SKM-1 treated with dmso at 0.1 percent for 144 hours (cell line): Measurements from ENCODE around the gene ZNF264.
"Not testable (repeated sequence)": the region's sequence is repeated elsewhere in the genome, so short reads cannot be mapped to it uniquely, and the experiment has no call there.

Experiments used
- DNase-seq: peaks from one replicate; lab custom pipeline; 2025; ENCODE audit not compliant: unreplicated experiment; lab: John Stamatoyannopoulos, UW

ZNF264 gene

DNA sequence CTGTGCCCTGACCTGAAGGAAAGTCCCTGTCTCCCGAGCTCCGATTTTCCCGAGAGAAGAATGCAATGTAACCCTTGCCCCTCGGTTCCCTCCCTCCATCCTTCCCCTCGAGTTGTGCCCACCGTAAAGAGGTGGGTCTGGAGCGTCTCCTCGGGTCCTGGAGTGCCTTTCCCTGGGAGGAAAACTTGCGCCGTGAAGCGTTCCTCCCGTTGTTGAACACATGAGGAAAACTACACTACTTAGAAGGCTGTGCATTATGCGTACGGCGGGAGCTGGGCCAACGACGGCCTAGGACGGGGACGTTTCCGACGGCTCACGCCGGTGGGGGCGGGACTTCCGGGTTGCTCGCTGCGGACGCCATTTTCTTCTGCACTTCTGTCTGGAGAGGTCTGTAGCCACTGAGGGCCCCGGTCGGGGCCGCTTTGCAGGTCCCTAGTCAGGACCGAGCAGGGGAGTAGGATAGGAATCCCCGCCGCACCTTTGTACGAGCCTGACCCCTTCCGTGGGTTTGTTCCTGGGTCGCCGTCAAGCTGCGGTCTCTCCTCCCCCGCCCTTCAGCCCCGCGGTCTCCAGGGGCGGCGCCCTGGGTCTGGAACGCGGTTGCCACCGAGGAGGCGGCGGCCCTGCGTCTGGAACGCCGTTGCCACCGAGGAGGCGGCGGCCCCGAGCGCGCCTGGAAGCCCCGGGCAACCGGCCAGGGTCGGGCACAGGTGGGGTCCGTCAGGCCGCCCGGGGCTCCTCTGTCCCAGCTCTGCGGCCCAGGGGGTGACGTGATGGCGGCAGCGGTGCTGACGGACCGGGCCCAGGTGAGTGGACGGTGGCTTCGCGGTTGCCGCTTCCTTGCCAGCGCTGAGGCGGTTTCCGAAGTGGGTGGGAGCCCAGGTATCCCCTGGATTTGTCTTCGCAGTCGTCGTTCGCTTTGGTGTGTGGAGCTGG, at the start of gene ZNF264:
TSS of gene ZNF264 (plus strand) at position 360 of the 936 bp plus-strand sequence. CDS start at position 774, 414 bp downstream.
- DNase-seq = peak; percentile 57

DNA sequence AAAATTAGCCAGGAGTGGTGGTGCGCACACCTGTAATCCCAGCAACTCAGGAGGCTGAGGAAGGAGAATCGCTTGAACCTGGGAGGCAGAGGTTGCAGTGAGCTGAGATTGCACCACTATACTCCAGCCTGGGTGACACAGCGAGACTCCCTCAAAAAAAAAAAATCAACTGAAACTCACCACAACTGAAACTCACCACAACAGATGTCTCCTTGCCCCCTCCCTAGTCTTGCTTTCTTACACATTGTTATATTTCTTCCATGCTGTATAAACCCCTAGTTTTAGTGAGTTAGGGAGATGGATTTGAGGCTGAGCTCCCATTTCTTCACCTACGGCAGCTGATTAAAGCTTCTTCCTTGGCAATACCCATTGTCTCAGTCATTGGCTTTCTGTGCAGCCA, 49.6 kb upstream of the ZNF264 start:
- no peak for DNase-seq

DNA sequence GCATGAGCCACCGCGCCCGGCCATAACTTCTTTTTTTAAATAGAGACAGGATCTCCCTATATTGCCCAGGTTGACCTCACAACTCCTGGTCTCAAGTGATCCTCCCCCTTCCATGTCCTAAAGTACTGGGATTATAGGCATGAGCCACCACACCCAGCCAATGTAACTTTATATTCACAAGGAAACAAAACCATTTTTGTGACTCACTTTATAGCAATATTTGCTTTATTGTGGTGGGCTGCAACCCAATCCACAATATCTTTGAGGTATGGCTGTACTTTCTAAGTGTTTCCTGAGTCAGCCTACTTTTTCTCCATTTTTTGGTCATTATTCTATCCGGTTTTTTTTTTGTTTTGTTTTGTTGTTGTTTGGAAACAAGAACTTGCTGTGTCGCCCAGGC, 38.4 kb upstream of the ZNF264 start:
- no peak for DNase-seq

DNA sequence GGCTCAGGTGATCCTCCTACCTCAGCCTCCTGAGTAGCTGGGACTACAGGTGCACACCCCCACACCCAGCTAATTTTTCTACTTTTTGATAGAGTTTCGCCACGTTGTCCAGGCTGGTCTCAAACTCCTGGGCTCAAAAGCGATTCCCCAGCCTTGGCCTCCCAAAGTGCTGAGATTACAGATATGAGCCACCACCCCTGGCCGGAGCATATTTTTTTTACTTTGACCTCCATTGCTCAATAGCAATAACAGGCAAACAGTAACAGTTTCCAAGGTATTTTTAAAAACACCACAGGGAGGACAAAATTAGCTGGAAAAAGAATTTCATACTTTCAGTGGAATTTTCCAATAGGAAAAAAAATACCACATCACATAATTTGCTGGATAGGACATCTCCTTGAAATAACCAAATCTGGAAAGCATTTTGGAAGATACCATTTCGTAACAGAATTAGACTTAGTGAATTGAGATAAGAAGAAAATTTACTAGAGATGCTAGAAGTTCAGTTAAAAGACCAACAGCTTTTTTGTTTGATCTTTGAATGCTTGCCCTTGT, 29.2 kb upstream of the ZNF264 start:
- no peak for DNase-seq

DNA sequence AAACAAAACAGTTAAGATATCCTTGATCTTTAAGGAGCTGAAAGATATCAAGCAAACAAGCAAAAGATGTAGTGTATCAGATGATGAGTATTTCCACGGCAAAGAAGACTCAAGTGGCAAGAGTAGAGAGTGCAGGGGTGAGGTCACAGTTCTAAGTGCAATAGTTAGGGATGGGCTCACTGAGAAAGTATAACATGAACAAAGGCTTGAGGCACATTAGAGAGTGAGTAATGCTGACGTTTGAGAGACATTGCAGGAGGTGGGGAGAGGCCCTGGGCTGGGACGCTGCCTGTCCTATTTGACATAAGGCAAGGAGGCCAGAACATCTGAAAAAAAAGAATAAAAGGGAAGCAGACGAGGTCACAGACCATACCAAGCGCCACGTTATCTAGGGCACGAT, 25.5 kb upstream of the ZNF264 start:
- DNase-seq = no peak

DNA sequence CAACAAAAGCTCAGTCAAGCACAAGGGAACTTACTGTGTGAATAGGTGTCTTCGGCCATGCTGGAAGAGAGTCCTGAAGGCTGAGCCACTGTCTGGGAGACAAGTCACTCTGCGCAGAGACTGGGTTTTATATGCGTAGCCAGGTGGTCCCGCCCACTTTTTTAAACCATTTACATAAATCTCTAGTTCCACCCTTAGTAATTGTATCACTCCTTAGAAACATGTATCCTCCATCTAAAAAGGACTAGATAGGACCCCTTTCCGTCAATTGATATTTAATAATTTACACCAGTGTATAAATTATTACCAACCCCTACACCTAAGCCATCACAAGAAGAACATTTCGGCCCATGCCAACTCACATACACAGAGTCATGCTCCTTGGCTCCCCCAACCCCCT, 23.9 kb upstream of the ZNF264 start, which contains the start of gene DUXA:
TSS of gene DUXA (minus strand) at position 101 of the 400 bp plus-strand sequence. CDS start at position 59, 42 bp downstream.
- no peak for DNase-seq

DNA sequence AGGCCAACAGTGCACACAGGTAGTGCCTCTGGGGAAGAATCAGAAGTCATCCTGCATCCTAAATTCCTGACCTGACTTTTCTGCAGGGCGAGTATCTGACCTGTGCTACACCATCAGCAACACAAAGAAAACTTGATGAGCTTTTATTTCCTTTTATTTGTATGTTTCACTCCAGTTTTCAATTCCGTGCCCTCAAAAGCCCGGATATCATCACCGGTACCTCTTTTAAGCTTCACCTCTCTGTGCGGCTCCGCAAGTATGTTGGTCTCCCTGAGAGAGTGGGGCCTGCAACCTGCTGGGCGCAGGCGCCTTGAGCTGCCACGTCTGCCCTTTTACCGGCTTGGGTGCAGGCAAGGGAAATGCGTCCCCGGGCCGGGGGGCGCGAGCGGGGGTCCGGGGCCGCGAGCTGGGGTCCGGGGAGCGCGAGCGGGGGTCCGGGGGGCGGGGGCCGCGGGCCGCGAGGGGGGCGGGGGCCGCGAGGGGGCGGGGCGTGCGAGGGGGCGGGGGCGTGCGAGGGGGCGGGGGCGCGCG, 19.7 kb upstream of the ZNF264 start:
- DNase-seq = no peak

DNA sequence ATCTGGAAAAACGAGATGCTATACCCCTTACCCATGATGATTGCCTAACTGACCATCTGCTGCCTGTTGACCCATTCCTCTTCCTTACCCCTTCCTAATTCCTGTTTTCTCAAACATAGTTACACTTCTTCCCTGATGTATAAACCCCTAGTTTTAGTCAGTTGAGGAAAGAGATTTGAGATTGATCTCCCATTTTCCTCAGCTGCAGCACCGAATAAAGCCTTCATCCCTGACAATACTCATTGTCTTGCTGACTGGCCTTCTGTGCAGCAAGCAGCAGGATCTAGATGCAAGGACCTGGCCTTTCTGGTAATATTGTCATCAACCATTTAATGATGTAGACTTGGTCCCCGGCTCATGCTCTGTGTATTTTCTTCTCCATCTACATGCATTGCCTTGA, 999 bp upstream of the ZNF264 start:
- no peak for DNase-seq

DNA sequence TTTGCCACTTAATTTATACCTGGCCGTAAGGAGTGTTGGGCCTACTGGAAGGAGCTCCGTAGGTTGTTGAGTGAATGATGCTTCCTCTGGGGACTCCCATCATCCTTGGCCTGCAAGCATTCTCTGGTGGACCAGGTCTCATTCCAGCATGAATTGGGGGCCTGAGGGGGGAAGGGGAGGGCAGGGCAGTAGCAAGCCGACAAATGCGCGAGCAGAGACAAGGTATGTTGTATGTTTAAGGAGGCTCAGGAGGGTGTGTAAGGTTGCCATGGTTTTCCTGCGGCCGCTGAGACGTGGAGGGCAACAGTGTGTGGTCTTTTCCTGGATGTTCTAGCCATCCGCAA, 749 bp downstream of the ZNF264 start:
- no peak for DNase-seq

DNA sequence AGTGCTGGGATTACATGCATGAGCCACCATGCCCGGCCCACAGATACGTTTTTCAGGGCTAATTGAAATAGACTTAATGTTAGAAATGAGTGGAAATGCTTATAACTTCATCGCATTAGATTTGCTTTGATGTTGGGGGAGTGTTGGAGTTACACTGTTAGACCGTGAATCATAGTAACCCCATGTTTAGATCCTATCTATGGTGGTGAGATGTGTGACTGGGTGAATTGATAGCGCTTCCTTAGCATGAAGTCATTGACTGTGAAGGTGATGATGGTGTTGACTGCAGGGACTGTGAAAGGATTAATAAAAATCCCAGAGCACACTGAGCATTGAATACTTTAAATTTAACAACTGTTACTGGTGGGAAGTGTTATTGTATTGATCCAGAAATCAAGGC, 1.7 kb downstream of the ZNF264 start:
- DNase-seq = no peak

DNA sequence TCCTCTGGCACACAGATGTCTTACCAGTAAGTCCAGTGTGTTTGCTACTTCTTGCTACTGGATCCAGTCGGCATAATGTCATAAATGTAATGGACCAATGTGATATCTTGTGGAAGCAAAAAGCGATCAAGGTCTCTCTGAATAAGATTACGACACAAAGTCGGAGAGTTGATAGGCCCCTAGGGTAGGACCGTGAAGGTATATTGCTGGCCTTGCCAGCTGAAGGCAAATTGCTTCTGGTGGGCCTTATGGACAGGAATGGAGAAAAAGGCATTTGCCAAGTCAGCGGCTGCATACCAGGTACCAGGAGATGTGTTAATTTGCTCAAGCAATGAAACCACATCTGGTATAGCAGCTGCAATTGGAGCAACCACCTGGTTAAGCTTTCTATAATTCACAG, 6.6 kb downstream of the ZNF264 start:
- DNase-seq = not testable (repeated sequence)

DNA sequence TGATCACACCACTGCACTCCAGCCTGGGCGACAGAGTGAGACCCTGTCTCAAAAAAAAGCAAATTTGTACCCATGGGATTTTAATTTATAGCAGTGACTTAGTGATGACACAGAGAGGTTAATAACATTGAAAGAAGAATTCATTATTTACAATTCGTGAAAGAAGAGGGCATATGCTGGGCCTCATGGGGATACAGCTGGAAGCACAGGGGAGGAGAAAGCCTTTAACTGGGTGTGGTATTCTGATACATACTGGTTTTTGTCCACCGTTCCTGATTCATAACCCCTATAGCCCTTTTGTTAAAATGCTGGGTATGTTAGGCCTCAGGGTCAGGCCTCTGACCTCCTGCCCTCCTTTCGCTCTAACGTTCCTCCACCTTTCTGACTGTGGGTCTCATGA, 10.9 kb downstream of the ZNF264 start:
- DNase-seq = no peak

DNA sequence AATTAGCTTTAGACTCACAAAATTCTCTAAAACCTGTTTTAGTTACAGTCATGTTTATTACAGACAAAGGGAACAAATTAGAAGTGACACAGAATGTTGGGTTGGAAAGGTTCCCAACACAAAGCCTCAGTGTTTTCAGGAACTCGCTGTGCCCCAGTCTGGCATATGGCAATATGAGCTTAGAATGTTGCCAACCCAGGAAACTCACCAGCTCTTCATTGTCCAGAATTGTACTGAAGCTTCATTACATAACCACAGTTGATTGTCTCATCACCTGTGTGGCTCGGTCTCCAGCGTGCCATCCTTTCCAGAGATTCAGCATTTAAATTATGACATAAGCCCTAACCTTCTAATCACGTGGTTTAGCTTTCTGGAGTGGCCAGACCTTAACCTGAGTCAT, 19.1 kb downstream of the ZNF264 start:
- DNase-seq = no peak

DNA sequence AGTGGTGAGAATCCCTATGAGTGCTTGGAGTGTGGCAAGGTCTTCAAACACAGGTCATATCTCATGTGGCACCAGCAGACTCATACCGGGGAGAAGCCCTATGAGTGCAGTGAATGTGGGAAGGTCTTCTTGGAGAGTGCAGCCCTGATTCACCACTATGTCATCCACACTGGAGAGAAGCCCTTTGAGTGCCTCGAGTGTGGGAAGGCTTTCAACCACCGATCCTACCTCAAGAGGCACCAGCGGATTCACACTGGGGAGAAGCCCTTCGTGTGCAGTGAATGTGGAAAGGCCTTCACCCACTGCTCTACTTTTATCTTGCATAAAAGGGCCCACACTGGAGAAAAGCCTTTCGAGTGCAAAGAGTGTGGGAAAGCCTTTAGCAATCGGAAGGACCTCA, 20.8 kb downstream of the ZNF264 start:
- no peak for DNase-seq

DNA sequence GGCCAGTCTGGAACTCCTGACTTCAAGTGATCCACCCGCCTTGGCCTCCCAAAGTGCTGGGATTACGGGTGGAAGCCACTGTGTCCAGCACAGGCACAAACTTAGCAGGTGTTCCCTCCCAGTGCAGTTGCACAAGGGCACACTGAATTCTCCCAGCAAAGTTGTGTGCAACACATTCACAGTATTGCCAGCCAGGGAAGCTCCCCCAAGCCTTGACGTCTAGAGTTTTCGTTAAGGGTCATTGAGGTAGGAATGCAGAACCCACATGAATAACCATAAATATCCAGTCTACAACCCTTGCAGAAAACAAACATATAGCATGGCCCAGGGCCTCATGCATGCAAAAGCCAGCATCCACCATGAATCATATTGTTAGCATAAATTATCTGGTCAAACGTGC, 36.2 kb downstream of the ZNF264 start:
- DNase-seq = no peak

DNA sequence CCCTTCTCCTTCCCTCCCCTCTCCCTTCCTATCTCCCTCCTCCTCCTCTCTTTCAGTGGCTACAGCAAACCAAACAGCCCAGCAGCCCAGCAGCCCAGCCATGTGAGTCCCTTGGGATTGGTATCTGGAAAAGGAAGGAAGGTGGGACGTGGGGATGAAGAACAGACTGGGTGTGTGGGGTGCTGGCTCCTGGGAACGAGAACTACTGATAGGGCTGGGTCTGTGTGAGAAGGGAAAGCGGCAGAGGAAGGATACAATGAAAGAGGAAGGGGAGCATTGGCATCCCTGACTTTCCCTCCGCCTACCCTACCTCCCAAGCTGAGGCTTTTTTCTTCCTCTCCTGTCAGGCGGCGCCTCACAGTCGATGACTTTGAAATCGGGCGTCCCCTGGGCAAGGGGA, 40.4 kb downstream of the ZNF264 start:
- DNase-seq = no peak

DNA sequence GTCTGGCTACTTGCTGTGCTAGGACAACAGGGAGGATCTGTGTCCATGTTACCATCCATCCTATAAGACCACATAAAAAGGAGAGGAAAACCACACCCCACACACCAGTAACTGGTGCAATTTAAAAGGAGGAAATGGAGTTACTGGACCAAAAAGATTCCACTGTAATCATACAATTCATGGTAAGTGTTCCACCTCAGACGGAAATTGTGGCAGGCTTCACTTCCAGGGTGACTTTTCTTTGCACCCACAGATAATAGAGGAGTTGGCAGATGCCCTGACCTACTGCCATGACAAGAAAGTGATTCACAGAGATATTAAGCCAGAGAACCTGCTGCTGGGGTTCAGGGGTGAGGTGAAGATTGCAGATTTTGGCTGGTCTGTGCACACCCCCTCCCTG, 41.9 kb downstream of the ZNF264 start:
- no peak for DNase-seq

DNA sequence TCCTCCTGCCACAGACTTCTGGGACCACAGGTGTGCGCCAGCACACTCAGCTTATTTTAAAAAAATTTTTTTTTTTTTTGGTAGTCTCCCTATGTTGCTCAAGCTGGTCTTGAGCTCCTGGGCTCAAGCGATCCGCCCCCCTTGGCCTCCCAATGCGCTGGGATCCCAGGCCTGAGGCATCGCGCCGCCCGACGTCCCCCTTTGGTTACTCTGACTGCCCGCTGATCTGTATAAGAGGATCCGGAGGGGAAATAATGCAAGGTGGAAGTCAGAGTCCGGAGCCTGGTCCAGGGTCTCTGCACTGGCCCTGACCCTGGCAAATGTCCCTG, 48.6 kb downstream of the ZNF264 start:
- no peak for DNase-seq

DNA sequence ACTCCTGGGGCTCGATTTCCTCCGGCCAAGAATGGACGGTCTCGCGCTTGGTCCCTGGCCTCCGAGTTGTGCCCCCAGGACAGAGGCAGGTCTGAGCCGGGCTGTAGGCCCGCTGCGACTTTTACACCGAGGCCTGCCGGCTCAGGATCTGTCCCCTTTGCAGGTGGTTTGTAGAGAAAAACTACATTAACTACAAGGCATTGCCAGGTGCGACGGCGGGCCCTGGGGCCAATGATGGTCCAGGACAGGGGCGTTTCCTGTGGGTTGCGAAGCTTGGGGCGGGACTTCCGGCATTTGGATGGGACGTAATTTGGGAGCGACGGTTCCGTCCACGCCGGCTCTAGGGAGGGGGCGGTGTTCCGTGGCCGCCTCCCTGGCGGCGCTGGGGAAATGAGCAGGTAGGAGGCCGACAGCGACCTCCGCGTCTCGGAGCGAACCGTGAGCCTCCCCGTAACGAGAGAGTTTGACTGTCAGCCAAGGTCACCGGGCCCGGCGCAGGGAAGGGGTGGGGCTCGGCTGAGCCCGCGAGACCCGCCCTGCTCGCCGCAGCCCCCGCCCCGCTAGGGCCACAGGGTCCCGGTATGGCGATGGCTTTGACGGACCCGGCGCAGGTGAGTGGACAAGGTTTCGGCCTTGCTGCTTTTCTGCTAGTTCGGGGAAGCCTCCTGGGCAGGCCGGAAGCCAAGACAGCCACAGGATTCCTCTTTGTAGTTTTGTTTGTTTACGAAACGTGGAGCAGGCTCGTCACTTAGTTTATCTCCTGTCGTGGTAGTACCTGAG, 49.2 kb downstream of the ZNF264 start, which contains the start of gene ZNF805:
TSS of gene ZNF805 (plus strand) at position 322 of the 780 bp plus-strand sequence. CDS start at position 582, 260 bp downstream.
- peak; percentile 54 for DNase-seq

DNA sequence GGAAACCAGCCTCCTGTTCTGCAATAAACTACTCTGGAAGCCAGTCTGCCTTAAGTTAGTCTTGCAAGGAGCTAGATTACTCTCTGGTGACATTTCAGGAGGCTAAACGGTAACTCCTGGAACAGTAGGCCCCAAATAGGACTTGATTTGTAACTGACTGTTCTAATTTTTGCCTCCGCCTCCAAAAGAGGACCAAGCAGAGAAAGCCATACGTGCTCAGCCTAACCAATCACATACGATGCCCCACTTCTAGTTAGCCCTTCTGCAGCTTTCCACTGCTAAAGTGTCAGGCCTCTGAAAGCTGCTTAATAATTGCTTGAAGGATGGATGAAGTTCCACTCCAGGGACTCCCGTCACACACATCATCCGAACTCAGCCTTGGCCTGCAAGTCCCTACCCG, 49.9 kb downstream of the ZNF264 start:
- DNase-seq = no peak

DNA sequence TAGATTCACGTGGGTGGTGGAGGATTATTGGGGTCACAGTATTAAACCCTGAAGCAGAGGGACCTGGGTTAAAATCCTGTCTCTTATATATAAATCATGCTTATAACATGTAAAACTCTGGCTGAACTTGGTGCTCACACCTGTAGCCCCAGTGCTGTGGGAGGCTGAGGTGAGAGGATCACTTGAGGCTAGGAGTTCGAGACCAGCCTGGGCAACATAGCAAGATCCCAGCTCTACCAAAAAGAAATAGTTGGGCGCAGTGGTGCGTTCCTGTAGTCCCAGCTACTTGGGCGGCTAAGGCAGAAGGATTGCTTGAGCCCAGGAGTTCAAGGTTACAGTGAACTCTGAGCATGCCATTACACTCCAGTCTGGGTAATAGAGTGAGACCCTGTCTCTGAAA, 51.5 kb downstream of the ZNF264 start:
- DNase-seq = no peak

DNA sequence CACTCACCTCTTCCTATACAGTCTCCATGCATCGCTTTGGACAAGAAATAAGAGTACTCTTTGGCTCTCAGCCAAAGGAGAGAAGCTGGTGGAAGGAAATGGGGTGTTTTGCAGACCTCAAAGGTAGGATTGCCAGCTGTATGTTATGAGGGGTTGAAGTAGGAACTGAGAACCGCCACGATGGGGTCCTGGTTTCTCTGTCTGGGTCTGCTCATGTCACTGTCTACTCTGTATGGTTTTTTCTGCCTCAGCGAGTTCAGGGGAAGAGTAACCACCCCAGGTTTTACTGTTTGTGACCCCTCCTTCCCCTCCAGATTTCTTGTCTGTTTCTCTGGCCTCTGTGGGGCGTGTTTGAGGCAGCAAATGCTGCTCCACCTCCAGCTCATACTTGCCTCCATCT, 53.2 kb downstream of the ZNF264 start:
- DNase-seq = no peak
